Activated CD8-positive, alpha-beta T cell treated with anti-CD3 and anti-CD28 coated beads for 36 hours (primary cell): ENCODE results near the gene ARVCF. TPM values are rescaled to one million over a fixed set of nuclear protein-coding genes. Genes with fewer than 3 reads are reported as not detected.

Experiments
- ATAC-seq: fragments of 200-7000 bp; cut with Tn5 transposase; one replicate; pipeline ENCODE4 v1.10.0; 2021; ENCODE audit warnings: mild to moderate bottlenecking, moderate library complexity
- CTCF ChIA-PET: fragments of 350-600 bp; sonication (Branson Sonifier 250); formaldehyde crosslinking; loops from one replicate; lab custom pipeline; 2021; ENCODE audit warnings: antibody characterized with exemption; lab: Charles Lee
- POLR2A ChIA-PET: fragments of 350-600 bp; sonication (Branson Sonifier 250); formaldehyde crosslinking; loops from one replicate; lab custom pipeline; 2021; ENCODE audit warnings: antibody characterized with exemption; lab: Charles Lee
- DNase-seq: peaks from one replicate; pipeline ENCODE4 v3.0.0-alpha.2; 2020
- H3K27ac Mint-ChIP-seq: one replicate; pipeline ENCODE4 v1.8.0; 2021; ENCODE audit warnings: mild to moderate bottlenecking, mixed read lengths
- H3K27me3 Mint-ChIP-seq: one replicate; pipeline ENCODE4 v1.8.0; 2021; ENCODE audit warnings: mixed read lengths
- H3K36me3 Mint-ChIP-seq: one replicate; pipeline ENCODE4 v1.8.0; 2021; ENCODE audit warnings: low read depth, mixed read lengths
- H3K4me1 Mint-ChIP-seq: one replicate; pipeline ENCODE4 v1.8.0; 2021; ENCODE audit warnings: low read depth, mixed read lengths
- H3K4me3 Mint-ChIP-seq: one replicate; pipeline ENCODE4 v1.8.0; 2021; ENCODE audit warnings: mild to moderate bottlenecking, moderate library complexity, mixed read lengths
- H3K9me3 Mint-ChIP-seq: one replicate; pipeline ENCODE4 v1.8.0; 2021; ENCODE audit warnings: mixed read lengths
- CTCF ChIP-seq: fragments of 200-600 bp; IDR thresholded peaks from one replicate; pipeline ENCODE4 v1.8.0; 2022; ENCODE audit warnings: antibody characterized with exemption, mild to moderate bottlenecking
- intact Hi-C: fragments of 100-400 bp; cut with micrococcal nuclease; formaldehyde crosslinking; loops from one replicate; pipeline ENCODE4 v1.10.0; 2022
- total RNA-seq, 2 experiments: library from RNA; stranded (reverse); gene quantifications; one replicate each; pipeline ENCODE4 v1.2.3, GENCODE V29; 2021

The ARVCF gene
- total RNA-seq, 2 experiments from 2014 or later: 1.2 to 1.9 TPM

GRCh38 chr22:19943082-19944026 is 73.3 kb downstream of the ARVCF start:
- peaks cover 42% of the 10 kb centered on the region for H3K4me1 Mint-ChIP-seq
- ChIA-PET POLR2A (interaction anchor here (0.6 to 2.3 kb wide), 6 partner anchors 11 to 357 kb away, joined by 3 to 7 read pairs (median 4); partner anchors contain the start of genes GNB1L and RTL10), CTCF (interaction anchor here (0.7 to 2.7 kb wide), 6 partner anchors 10 to 213 kb away, joined by 3 to 13 read pairs (median 4); no protein-coding TSS in a partner anchor)
- intact Hi-C loops: no loop called here
- H3K27me3 Mint-ChIP-seq: no peaks in the 10 kb centered on the region
- TF ChIP-seq CTCF: no peak
- H3K4me3 Mint-ChIP-seq: peak overlapping the region; percentile 97
- no peaks in the 10 kb centered on the region for H3K9me3 Mint-ChIP-seq
- DNase-seq (no peak), ATAC-seq (no peak)
- peaks cover 27% of the 10 kb centered on the region for H3K36me3 Mint-ChIP-seq
- peak overlapping the region; percentile 96 for H3K27ac Mint-ChIP-seq

GRCh38 chr22:19942157-19943081 is 74.2 kb downstream of the ARVCF start:
- intact Hi-C loops: no loop called here
- peaks cover 29% of the 10 kb centered on the region for H3K36me3 Mint-ChIP-seq
- CTCF ChIA-PET: interaction anchor here (1.0 to 2.7 kb wide), 4 partner anchors 11 to 212 kb away, joined by 3 to 13 read pairs (median 8); no protein-coding TSS in a partner anchor
- peaks cover 40% of the 10 kb centered on the region for H3K4me1 Mint-ChIP-seq
- no peaks in the 10 kb centered on the region for H3K27me3 Mint-ChIP-seq
- no peaks in the 10 kb centered on the region for H3K9me3 Mint-ChIP-seq
- ATAC-seq (peak; percentile 12), DNase-seq (no peak)
- H3K27ac Mint-ChIP-seq: peak overlapping the region; percentile 96
- POLR2A ChIA-PET: interaction anchor here (1.0 to 2.3 kb wide), 7 partner anchors 10 to 174 kb away, joined by 3 to 8 read pairs (median 5); partner anchors contain the start of genes GNB1L, RTL10 and TRMT2A
- H3K4me3 Mint-ChIP-seq: peak overlapping the region; percentile 97
- no peak for TF ChIP-seq CTCF

- DNase-seq (peak; percentile 82), ATAC-seq (peak; percentile 89)
- CTCF ChIA-PET: interaction anchor here (0.5 to 2.7 kb wide), 4 partner anchors 12 to 218 kb away, joined by 3 to 13 read pairs (median 3); partner anchors contain the start of gene GP1BB
- intact Hi-C loops: no loop called here
- Mint-ChIP-seq H3K27ac (peak within 1 kb of the TSS; percentile 96), H3K4me3 (peak within 1 kb of the TSS; percentile 97), H3K4me1 (peaks cover 34% of the 10 kb centered on the region), H3K9me3 (peaks cover 5% of the 10 kb centered on the region), H3K36me3 (peaks cover 32% of the 10 kb centered on the region), H3K27me3 (no peaks in the 10 kb centered on the region)
- POLR2A ChIA-PET: interaction anchor here (1.0 to 2.3 kb wide), 11 partner anchors 11 to 302 kb away, joined by 3 to 8 read pairs (median 3); partner anchors contain the start of genes GNB1L, RTL10 and TRMT2A
- no peak for TF ChIP-seq CTCF
Measured at GRCh38 chr22:19941365-19942082, 75.1 kb downstream of the ARVCF start, which contains the start of the genes COMT and TXNRD2. COMT (plus strand) TSS chr22:19941772; CDS start chr22:19962527, 20,755 bp downstream. TXNRD2 (minus strand) TSS chr22:19941818; CDS start chr22:19941803, 15 bp downstream.
